Fibroblast of mammary gland (primary cell): Measurements from ENCODE around the gene GLRX.
"Not testable (repeated sequence)": the region's sequence is repeated elsewhere in the genome, so short reads cannot be mapped to it uniquely, and the experiment has no call there.

Experiments used
- DNase-seq: peaks from one replicate; pipeline ENCODE4 v3.0.0-alpha.2; 2010; ENCODE audit warnings: low read depth
- H3K4me3 ChIP-seq: 2 replicates; pipeline ENCODE4 v1.5.1; 2011; ENCODE audit warnings: low read depth, mild to moderate bottlenecking, low read length, moderate library complexity; ENCODE audit not compliant: control insufficient read depth
- TF ChIP-seq, protein P1 (sequence below): conservative IDR thresholded peaks from 2 replicates; pipeline ENCODE4 v1.5.1; 2011; ENCODE audit warnings: low read depth, low read length, inconsistent platforms; ENCODE audit not compliant: control insufficient read depth, insufficient read depth

Gene GLRX

DNA sequence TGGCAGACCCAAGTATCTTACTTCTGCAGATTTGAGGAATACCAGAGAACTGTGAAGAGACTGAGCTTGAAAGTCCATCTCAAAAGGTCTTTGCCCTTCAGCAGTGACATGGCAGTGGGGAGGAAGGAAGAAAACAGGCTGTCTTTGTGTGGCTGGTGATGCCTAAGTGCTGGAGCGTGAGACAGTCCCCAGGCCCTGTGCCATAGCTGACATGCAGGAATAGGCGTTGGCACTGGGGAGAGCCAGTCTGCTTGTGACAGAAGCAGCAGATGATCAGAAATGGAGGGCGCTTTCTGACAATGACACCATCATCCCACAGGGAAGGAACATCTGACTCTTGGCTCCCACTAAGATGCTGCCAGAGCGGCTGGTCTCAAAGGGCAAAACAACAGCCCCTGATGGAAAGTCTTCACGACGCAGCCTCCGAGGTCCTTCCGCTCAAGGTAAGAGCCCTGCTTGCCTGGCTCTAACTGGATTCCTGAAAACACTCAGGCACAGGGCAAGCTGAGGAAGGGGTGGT, 15.5 kb upstream of the GLRX start:
- no peak overlapping the region for H3K4me3 ChIP-seq
- no peak for DNase-seq
- TF ChIP-seq, protein P1, sequence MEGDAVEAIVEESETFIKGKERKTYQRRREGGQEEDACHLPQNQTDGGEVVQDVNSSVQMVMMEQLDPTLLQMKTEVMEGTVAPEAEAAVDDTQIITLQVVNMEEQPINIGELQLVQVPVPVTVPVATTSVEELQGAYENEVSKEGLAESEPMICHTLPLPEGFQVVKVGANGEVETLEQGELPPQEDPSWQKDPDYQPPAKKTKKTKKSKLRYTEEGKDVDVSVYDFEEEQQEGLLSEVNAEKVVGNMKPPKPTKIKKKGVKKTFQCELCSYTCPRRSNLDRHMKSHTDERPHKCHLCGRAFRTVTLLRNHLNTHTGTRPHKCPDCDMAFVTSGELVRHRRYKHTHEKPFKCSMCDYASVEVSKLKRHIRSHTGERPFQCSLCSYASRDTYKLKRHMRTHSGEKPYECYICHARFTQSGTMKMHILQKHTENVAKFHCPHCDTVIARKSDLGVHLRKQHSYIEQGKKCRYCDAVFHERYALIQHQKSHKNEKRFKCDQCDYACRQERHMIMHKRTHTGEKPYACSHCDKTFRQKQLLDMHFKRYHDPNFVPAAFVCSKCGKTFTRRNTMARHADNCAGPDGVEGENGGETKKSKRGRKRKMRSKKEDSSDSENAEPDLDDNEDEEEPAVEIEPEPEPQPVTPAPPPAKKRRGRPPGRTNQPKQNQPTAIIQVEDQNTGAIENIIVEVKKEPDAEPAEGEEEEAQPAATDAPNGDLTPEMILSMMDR: no peak

DNA sequence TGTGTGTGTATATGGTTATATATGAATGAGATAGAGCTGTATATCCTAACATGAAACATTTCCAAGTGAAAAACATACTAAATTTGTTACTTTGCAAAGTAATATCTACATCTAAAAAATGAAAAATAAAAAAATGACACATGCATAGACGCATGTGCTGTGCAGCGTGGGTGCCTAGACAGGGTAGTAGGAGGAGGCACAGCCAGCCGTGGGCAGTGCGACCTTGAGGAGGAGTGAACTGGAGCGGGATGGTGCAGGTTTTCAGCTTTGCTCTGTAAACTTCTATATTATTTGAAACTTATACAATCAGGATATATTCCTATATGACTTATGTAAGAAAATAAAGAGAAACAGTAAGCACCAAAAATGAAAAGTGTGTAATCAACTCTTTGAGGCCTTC, 15.0 kb upstream of the GLRX start:
- DNase-seq: no peak
- TF ChIP-seq, protein P1: no peak
- no peak overlapping the region for H3K4me3 ChIP-seq

DNA sequence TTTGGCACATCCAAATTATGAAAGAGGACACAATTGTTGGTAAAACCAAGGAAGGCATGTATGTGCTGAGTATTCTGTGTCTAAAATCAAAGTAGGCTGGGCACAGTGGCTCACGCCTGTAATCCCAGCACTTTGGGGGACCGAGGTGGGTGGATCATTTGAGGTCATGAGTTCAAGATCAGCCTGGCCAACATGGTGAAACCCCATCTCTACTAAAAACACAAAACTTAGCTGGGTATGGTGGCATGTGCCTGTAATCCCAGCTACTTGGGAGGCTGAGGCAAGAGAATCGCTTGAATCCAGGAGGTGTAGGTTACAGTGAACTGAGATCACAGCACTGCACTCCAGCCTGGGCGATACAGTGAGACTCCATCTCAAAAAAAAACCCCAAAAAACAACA, 14.4 kb upstream of the GLRX start:
- not testable (repeated sequence) for H3K4me3 ChIP-seq, DNase-seq

DNA sequence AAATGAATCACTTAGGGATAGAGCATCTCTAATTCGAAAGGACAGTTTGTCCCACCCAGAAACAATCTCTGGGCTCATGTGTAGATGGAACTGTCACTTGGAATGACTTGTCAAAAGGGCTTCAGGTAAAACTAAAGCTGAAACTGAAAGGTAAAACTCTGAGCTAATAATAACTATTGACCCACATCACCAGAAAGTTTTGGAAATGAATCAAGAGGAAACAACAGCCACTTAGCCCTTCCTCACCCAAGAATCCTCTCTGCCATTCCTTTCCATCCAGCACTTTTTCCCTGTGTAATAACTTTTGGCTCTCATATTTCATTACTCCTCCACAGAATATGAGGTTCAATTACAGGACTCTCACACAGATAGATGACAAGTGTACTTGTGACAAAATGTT, 14.0 kb upstream of the GLRX start:
- TF ChIP-seq, protein P1: no peak
- no peak for DNase-seq
- no peak overlapping the region for H3K4me3 ChIP-seq

DNA sequence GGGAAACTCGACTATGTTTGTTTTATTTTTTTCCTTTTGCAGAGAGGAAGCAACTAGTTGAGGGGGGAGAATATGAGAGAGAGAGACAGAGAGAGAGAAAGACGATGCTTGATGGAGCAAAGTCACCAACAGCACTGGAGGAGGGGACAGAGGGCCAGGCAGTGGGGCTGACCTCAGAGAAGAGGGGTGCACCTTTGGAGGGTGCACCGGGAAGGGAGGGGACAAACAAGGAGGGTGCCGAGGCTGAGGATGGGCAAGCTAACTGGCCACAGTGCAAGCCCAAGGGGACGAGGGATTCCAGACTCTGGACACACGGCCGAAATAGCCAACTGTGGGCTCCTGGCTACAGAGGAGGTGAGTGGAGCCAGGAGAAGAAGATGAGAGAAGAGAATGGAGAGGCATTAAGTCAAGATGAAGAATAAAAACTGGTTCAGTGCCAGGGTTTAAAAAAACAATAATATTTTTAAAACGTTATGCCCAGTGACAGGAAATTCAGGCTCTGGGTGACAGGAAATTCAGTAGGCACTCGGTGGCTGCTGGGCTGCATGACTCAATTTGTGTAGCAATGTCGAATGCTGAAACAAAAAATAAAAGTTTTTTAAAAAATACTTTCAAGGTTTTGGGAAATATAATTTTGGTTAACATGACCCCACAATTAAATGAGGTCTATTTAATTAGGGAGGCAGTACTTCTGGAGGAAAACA, 13.3 kb upstream of the GLRX start:
- TF ChIP-seq, protein P1: no peak
- DNase-seq: no peak

DNA sequence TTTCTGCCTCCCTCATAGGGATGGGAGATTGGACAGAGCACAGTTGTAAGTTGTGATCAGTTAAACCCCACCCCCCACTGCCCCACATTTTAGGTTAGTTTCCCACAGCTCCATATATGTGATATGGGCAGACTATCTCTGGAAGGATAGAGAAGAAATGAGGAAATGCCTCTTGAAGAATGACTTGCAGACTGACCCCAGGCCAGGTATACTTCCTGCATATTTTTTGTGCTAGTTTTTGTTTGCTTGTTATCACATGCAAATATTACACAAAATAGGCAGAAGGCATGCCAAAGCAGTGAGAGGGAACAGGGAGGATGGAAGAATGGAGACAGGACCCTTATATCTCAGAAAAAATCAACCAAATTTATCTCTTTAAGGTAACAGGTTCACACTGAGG, 10.1 kb upstream of the GLRX start:
- no peak for DNase-seq
- TF ChIP-seq, protein P1: no peak
- no peak overlapping the region for H3K4me3 ChIP-seq

More for the DNA sequence above, 13.3 kb upstream of the GLRX start:
- H3K4me3 ChIP-seq: no peak overlapping the region

DNA sequence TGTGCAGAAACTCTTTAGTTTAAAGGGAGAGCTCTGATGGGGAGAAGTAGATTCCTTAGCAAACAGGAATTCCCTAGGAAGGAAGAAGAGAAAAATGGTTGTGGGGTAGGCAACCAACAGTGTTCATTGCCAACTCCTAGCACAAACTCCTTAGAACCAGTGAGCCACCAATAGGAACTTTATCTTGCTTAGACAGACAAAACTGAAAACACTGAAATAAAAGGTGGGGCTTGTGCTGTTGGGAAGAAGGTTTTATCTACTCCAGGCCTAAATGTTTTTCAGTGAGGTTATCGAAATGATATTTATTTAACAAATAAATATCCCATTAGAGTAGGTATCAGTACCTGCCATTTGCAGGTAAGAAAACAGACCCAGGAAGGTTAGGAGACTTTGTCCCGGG, 7.7 kb upstream of the GLRX start:
- DNase-seq: no peak
- no peak overlapping the region for H3K4me3 ChIP-seq
- TF ChIP-seq, protein P1: no peak
